HG03354 (cell line): Measurements from ENCODE around the gene FAM170B.
A peak's percentile ranks its signal among the peaks of the same experiment; 100 is the strongest.

Experiments used
- ATAC-seq: cut with Tn5 transposase; IDR thresholded peaks from one replicate; pipeline ENCODE4 v1.9.1; 2021; ENCODE audit warnings: mild to moderate bottlenecking; ENCODE audit not compliant: unreplicated experiment, poor library complexity, severe bottlenecking

The FAM170B gene

GRCh38 chr10:49153971-49154370 lies 20.1 kb upstream of the FAM170B start:
- ATAC-seq = no peak

- no peak for ATAC-seq
These were observed 19.3 kb upstream of the FAM170B start for GRCh38 chr10:49153115-49153514.

- ATAC-seq = no peak
These were observed 18.8 kb upstream of the FAM170B start for GRCh38 chr10:49152663-49153062.

GRCh38 chr10:49152037-49152436 lies 18.2 kb upstream of the FAM170B start:
- no peak for ATAC-seq

GRCh38 chr10:49151481-49151880 lies 17.7 kb upstream of the FAM170B start:
- no peak for ATAC-seq

GRCh38 chr10:49151025-49151445 lies 17.2 kb upstream of the FAM170B start:
- ATAC-seq = no peak

GRCh38 chr10:49150426-49150825 lies 16.6 kb upstream of the FAM170B start:
- no peak for ATAC-seq

- no peak for ATAC-seq
These were observed 16.1 kb upstream of the FAM170B start for GRCh38 chr10:49149881-49150280.

- ATAC-seq = no peak
These were observed 10.4 kb upstream of the FAM170B start for GRCh38 chr10:49144058-49144720.

- ATAC-seq = no peak
These were observed 9.4 kb upstream of the FAM170B start for GRCh38 chr10:49143249-49143648.

- peak; percentile 73 for ATAC-seq
These were observed 7.9 kb upstream of the FAM170B start for GRCh38 chr10:49141541-49142332.

- ATAC-seq = no peak
These were observed 6.7 kb upstream of the FAM170B start for GRCh38 chr10:49140304-49141177.

GRCh38 chr10:49139846-49140195 lies 6.0 kb upstream of the FAM170B start:
- no peak for ATAC-seq

- ATAC-seq = no peak
These were observed 5.4 kb upstream of the FAM170B start for GRCh38 chr10:49139028-49139845.

- no peak for ATAC-seq
These were observed 4.6 kb upstream of the FAM170B start for GRCh38 chr10:49138361-49138891.

GRCh38 chr10:49136525-49136924 lies 2.7 kb upstream of the FAM170B start:
- ATAC-seq = no peak

- ATAC-seq = peak; percentile 75
These were observed 1.9 kb upstream of the FAM170B start for GRCh38 chr10:49135575-49136313.

- ATAC-seq = no peak
These were observed 506 bp upstream of the FAM170B start for GRCh38 chr10:49134327-49134726.

GRCh38 chr10:49132362-49132737 lies 1.5 kb downstream of the FAM170B start:
- no peak for ATAC-seq
